ENCODE data around the gene REG4.

DNA sequence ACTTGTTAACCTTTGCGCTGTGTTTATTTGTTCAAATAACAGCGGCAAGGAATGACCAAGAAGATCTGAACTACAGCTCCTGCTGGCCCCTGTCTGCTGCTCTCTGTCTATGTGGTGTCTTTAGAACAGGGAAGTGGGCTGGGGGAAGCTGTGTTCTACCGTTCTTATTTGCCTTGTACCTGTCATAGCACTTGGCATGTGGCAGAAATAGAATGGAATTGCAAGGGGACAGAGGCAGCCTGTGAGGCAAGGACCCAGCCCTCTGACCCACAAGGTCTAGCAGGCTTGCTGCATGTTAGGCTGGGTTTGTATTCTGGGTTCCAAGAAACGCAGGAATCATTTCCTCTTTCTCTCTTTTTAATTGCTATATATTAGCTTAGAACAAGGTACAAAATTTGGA is 63.2 kb downstream of the REG4 start:
- no peak for TF ChIP-seq FOXA1 (IDR thresholded peaks at IDR 0.05)
- no peak for TF ChIP-seq ELF4 (IDR thresholded peaks at IDR 0.05)
- TF ChIP-seq SP1 (IDR thresholded peaks at IDR 0.05), result no peak
